ENCODE results near the gene B3GAT2.
"Not testable (repeated sequence)": the region's sequence is repeated elsewhere in the genome, so short reads cannot be mapped to it uniquely, and the experiment has no call there.

B3GAT2 gene

DNA sequence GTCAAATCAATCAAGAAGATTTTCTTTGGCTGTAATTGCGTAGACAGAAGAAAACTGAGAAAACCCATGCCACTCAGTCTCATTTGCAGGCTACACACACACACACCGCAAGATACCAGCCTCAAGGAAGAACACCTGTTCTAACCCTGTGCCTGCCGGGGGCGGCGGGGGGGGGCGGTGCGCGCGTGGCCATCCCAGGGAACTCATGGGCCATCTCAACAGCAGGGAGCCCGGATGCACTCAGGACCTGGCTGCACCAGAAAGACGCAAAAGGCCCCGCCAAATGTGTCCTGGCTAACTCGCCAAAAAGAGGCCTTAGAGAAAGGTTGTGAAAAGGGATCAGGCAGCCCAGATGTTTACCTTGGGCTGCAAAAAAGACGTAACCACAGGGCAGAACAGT lies 2.1 kb downstream of the B3GAT2 start:
- H3K4me3 ChIP-seq (ENCODE audit: low read length): no peak overlapping the region
- DNase-seq (ENCODE audit: low read depth): no peak
- TF ChIP-seq, protein P1, sequence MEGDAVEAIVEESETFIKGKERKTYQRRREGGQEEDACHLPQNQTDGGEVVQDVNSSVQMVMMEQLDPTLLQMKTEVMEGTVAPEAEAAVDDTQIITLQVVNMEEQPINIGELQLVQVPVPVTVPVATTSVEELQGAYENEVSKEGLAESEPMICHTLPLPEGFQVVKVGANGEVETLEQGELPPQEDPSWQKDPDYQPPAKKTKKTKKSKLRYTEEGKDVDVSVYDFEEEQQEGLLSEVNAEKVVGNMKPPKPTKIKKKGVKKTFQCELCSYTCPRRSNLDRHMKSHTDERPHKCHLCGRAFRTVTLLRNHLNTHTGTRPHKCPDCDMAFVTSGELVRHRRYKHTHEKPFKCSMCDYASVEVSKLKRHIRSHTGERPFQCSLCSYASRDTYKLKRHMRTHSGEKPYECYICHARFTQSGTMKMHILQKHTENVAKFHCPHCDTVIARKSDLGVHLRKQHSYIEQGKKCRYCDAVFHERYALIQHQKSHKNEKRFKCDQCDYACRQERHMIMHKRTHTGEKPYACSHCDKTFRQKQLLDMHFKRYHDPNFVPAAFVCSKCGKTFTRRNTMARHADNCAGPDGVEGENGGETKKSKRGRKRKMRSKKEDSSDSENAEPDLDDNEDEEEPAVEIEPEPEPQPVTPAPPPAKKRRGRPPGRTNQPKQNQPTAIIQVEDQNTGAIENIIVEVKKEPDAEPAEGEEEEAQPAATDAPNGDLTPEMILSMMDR (conservative IDR thresholded peaks at IDR 0.05; ENCODE audit: low read depth, low read length): no peak

- no peak overlapping the region for H3K4me3 ChIP-seq (ENCODE audit: low read length)
- DNase-seq (ENCODE audit: low read depth): no peak
- TF ChIP-seq, protein P1 (conservative IDR thresholded peaks at IDR 0.05; ENCODE audit: low read depth, low read length): no peak
Measured at GRCh38 chr6:70954176-70954575, 2.7 kb downstream of the B3GAT2 start.

- TF ChIP-seq, protein P1 (conservative IDR thresholded peaks at IDR 0.05; ENCODE audit: low read depth, low read length): no peak
- no peak for DNase-seq (ENCODE audit: low read depth)
- no peak overlapping the region for H3K4me3 ChIP-seq (ENCODE audit: low read length)
Measured at GRCh38 chr6:70952608-70953165, 4.2 kb downstream of the B3GAT2 start.

- H3K4me3 ChIP-seq (ENCODE audit: low read length); DNase-seq (ENCODE audit: low read depth): not testable (repeated sequence)
Measured at GRCh38 chr6:70944321-70944720, 12.5 kb downstream of the B3GAT2 start.

- H3K4me3 ChIP-seq (ENCODE audit: low read length): no peak overlapping the region
- TF ChIP-seq, protein P1 (conservative IDR thresholded peaks at IDR 0.05; ENCODE audit: low read depth, low read length): no peak
- no peak for DNase-seq (ENCODE audit: low read depth)
Measured at GRCh38 chr6:70933853-70934252, 23.0 kb downstream of the B3GAT2 start.

DNA sequence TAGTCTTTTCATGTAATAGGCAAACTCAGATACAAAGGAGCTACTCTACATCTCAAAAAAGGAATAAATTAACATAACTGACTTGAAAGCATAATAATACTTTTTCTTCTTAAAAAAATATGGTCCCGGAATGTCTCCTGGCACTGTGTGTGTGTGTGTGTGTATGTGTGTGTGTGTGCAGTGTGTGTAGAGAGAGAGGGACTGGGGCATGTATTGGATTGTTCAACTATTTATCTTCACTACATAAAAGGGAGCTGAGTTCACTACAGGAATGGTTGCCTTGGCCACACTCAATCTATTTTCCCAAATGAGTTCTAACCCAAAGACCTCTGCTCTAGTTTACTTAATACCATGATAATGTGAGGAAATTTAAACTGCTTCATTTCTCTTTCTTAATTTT lies 51.1 kb downstream of the B3GAT2 start:
- DNase-seq (ENCODE audit: low read depth): no peak
- TF ChIP-seq, protein P1 (conservative IDR thresholded peaks at IDR 0.05; ENCODE audit: low read depth, low read length): no peak
- no peak overlapping the region for H3K4me3 ChIP-seq (ENCODE audit: low read length)

GRCh38 chr6:70903665-70904452 lies 53.0 kb downstream of the B3GAT2 start:
- DNase-seq (ENCODE audit: low read depth): no peak

More at GRCh38 chr6:70903665-70904452, 53.0 kb downstream of the B3GAT2 start:
- TF ChIP-seq, protein P1 (conservative IDR thresholded peaks at IDR 0.05; ENCODE audit: low read depth, low read length): no peak
- no peak overlapping the region for H3K4me3 ChIP-seq (ENCODE audit: low read length)
